ENCODE data around the gene HCK.

GRCh38 chr20:32031007-32031958 lies 20.8 kb upstream of the HCK start:
- no peak for TF ChIP-seq IRF2 (CRISPR knock-in tag; IDR thresholded peaks at IDR 0.05; ENCODE audit: borderline replicate concordance, low read depth)
- TF ChIP-seq ATF6 (CRISPR knock-in tag; IDR thresholded peaks at IDR 0.05) = no peak
- TF ChIP-seq ETV6 (CRISPR knock-in tag; IDR thresholded peaks at IDR 0.05) = no peak; the same call in 1 of the 2 replicates

All from WTC11 (cell line).